Measurements from ENCODE around the gene GSTO2. TPM values are rescaled to one million over a fixed set of nuclear protein-coding genes. Genes with fewer than 3 reads are reported as not detected.

The GSTO2 gene
- total and polyA plus RNA-seq, 2 of the 13 experiments (the other 11 are each of a cell fraction or from before 2014, with no cell fraction given) = 2.1 to 7.9 TPM

GRCh38 chr10:104337985-104338735 is 69.2 kb downstream of the GSTO2 start, which contains the start of gene ITPRIP (continued):
- TF ChIP-seq RBM39 (IDR thresholded peaks at IDR 0.05; ENCODE audit: low read depth, low read length, poor library complexity, severe bottlenecking) (peak; percentile 30), HMGXB4 (CRISPR knock-in tag; IDR thresholded peaks at IDR 0.05; ENCODE audit: borderline replicate concordance in 1 of 2, low read depth in 1 of 2) (peak; percentile 26 to 80; a peak in 3 of 4 replicates), GATAD2A (CRISPR knock-in tag; IDR thresholded peaks at IDR 0.05) (peak; percentile 29; the same call in 1 of the 2 replicates), PRPF4 (IDR thresholded peaks at IDR 0.05; ENCODE audit: low read depth, low read length, poor library complexity, severe bottlenecking) (no peak), ZNF652 (CRISPR knock-in tag; IDR thresholded peaks at IDR 0.05; ENCODE audit: borderline replicate concordance, low read depth) (peak; percentile 99), MEIS1 (CRISPR knock-in tag; IDR thresholded peaks at IDR 0.05; ENCODE audit: borderline replicate concordance) (peak; percentile 22; the same call in 1 of the 2 replicates), CTCF (CRISPR knock-in tag; IDR thresholded peaks at IDR 0.05) (peak; percentile 45; the same call in 1 of the 2 replicates), ZFY (CRISPR knock-in tag; IDR thresholded peaks at IDR 0.05) (peak; percentile 49; the same call in 1 of the 2 replicates), ZNF792 (CRISPR knock-in tag; IDR thresholded peaks at IDR 0.05) (0 out of 2 replicates have a peak, but pooled peaks have one; percentile 23), ZSCAN9 (CRISPR knock-in tag; IDR thresholded peaks at IDR 0.05; ENCODE audit: borderline replicate concordance) (0 out of 2 replicates have a peak, but pooled peaks have one; percentile 27), NR2F2 (IDR thresholded peaks at IDR 0.05; ENCODE audit: borderline replicate concordance, low read depth) (peak; percentile 32; the same call in 1 of the 2 replicates), THAP11 (CRISPR knock-in tag; IDR thresholded peaks at IDR 0.05) (peak; percentile 38), IRX3 (CRISPR knock-in tag; IDR thresholded peaks at IDR 0.05; ENCODE audit: borderline replicate concordance, low read depth) (peak; percentile 61; the same call in 1 of the 2 replicates), ZNF709 (CRISPR knock-in tag; IDR thresholded peaks at IDR 0.05) (0 out of 2 replicates have a peak, but pooled peaks have one; percentile 41), ZBTB34 (CRISPR knock-in tag; IDR thresholded peaks at IDR 0.05) (0 out of 2 replicates have a peak, but pooled peaks have one; percentile 71), IRF2 (CRISPR knock-in tag; IDR thresholded peaks at IDR 0.05) (peak; percentile 13; the same call in 1 of the 2 replicates)
- TF ChIP-seq, protein P1, sequence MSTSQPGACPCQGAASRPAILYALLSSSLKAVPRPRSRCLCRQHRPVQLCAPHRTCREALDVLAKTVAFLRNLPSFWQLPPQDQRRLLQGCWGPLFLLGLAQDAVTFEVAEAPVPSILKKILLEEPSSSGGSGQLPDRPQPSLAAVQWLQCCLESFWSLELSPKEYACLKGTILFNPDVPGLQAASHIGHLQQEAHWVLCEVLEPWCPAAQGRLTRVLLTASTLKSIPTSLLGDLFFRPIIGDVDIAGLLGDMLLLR (CRISPR knock-in tag; IDR thresholded peaks at IDR 0.05) = 0 out of 2 replicates have a peak, but pooled peaks have one; percentile 55
- TF ChIP-seq, protein P2, sequence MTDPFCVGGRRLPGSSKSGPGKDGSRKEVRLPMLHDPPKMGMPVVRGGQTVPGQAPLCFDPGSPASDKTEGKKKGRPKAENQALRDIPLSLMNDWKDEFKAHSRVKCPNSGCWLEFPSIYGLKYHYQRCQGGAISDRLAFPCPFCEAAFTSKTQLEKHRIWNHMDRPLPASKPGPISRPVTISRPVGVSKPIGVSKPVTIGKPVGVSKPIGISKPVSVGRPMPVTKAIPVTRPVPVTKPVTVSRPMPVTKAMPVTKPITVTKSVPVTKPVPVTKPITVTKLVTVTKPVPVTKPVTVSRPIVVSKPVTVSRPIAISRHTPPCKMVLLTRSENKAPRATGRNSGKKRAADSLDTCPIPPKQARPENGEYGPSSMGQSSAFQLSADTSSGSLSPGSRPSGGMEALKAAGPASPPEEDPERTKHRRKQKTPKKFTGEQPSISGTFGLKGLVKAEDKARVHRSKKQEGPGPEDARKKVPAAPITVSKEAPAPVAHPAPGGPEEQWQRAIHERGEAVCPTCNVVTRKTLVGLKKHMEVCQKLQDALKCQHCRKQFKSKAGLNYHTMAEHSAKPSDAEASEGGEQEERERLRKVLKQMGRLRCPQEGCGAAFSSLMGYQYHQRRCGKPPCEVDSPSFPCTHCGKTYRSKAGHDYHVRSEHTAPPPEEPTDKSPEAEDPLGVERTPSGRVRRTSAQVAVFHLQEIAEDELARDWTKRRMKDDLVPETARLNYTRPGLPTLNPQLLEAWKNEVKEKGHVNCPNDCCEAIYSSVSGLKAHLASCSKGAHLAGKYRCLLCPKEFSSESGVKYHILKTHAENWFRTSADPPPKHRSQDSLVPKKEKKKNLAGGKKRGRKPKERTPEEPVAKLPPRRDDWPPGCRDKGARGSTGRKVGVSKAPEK (CRISPR knock-in tag; IDR thresholded peaks at IDR 0.05; ENCODE audit: borderline replicate concordance) = peak; percentile 81; the same call in 1 of the 2 replicates

Data from HepG2 (cell line).